SIG-M5 treated with dmso at 0.1 percent for 504 hours (cell line): ENCODE data around the gene SDCBP2.

Experiments used
- DNase-seq: peaks from one replicate; lab custom pipeline; 2025; ENCODE audit not compliant: unreplicated experiment; lab: John Stamatoyannopoulos, UW

Gene SDCBP2

GRCh38 chr20:1298888-1299511 is 29.9 kb downstream of the SDCBP2 start:
- DNase-seq = no peak

- DNase-seq = no peak
Measured at GRCh38 chr20:1298166-1298565, 30.8 kb downstream of the SDCBP2 start.

GRCh38 chr20:1297486-1297885 is 31.5 kb downstream of the SDCBP2 start:
- DNase-seq = no peak

GRCh38 chr20:1296922-1297321 is 32.0 kb downstream of the SDCBP2 start:
- DNase-seq = no peak

GRCh38 chr20:1296117-1296610 is 32.8 kb downstream of the SDCBP2 start:
- DNase-seq = no peak

- DNase-seq = no peak
Measured at GRCh38 chr20:1295276-1295930, 33.5 kb downstream of the SDCBP2 start.

GRCh38 chr20:1294497-1294896 is 34.4 kb downstream of the SDCBP2 start:
- DNase-seq = no peak

- DNase-seq = no peak
Measured at GRCh38 chr20:1293641-1294379, 35.1 kb downstream of the SDCBP2 start.

GRCh38 chr20:1292620-1293019 is 36.3 kb downstream of the SDCBP2 start:
- no peak for DNase-seq

- DNase-seq = no peak
Measured at GRCh38 chr20:1291191-1291741, 37.7 kb downstream of the SDCBP2 start.

- DNase-seq = no peak
Measured at GRCh38 chr20:1287787-1288569, 41.0 kb downstream of the SDCBP2 start.

GRCh38 chr20:1287306-1287705 is 41.6 kb downstream of the SDCBP2 start:
- no peak for DNase-seq

- DNase-seq = no peak
Measured at GRCh38 chr20:1286267-1287024, 42.5 kb downstream of the SDCBP2 start.

- DNase-seq = no peak
Measured at GRCh38 chr20:1283522-1284510, 45.1 kb downstream of the SDCBP2 start.

- no peak for DNase-seq
Measured at GRCh38 chr20:1282966-1283365, 46.0 kb downstream of the SDCBP2 start.

- no peak for DNase-seq
Measured at GRCh38 chr20:1281279-1282057, 47.5 kb downstream of the SDCBP2 start.

GRCh38 chr20:1280195-1281102 is 48.5 kb downstream of the SDCBP2 start:
- no peak for DNase-seq
